K562 (cell line): ENCODE results near the gene NDUFS6. TPM values are rescaled to one million over a fixed set of nuclear protein-coding genes. Genes with fewer than 3 reads are reported as not detected.

Source experiments
- ATAC-seq: fragments of 200-7000 bp; cut with Tn5 transposase; 3 replicates; pipeline ENCODE4 v1.9.1; 2020; ENCODE audit warnings: moderate library complexity
- BruUV-seq: library from RNA; stranded (reverse); fragments of 400-500 nt; replicated peaks from 2 replicates; lab custom pipeline; 2021; lab: Mats Ljungman, UMichigan
- CTCF ChIA-PET: fragments of 300-600 bp; formaldehyde crosslinking; extraction: SDS; loops from one replicate; lab custom pipeline; 2021; ENCODE audit warnings: low intra/inter-chr PET ratio; lab: Yijun Ruan, JAX
- POLR2A ChIA-PET: fragments of 300-600, 350-650 bp; sonication (Branson Sonifier 250); formaldehyde crosslinking; extraction: SDS; loops from one replicate; lab custom pipeline; 2021; ENCODE audit warnings: antibody characterized with exemption, inconsistent platforms; lab: Yijun Ruan, JAX
- DNase-seq, 4 experiments: peaks; one replicate each; pipeline versions ENCODE4 v3.0.0 to v3.0.0-alpha.2; 2011 to 2018; ENCODE audit warnings: low spot score in 3 of 4, mixed read lengths in 3 of 4; ENCODE audit errors: extremely low read depth in 1 of 4
- FAIRE-seq: peaks from 2 replicates; lab custom pipeline; 2011; peaks lifted over from hg19 to GRCh38; lab: Jason Lieb, UNC
- H2AFZ ChIP-seq: 2 replicates; pipeline ENCODE4 v1.6.0; 2011; ENCODE audit warnings: low read depth, low read length, control low read depth, inconsistent platforms
- H3K27ac ChIP-seq: fragments of 200-600 bp; 3 replicates; pipeline ENCODE4 v1.8.0; 2011; ENCODE audit warnings: low read depth, mild to moderate bottlenecking, control low read depth, inconsistent platforms, low read length, moderate library complexity, mixed read lengths; ENCODE audit errors: extremely low read depth
- H3K27me3 ChIP-seq, 2 experiments: fragments of 300-600 bp in 1 of 2; 2 replicates in 1 of 2; 3 replicates in 1 of 2; pipeline versions ENCODE4 v1.6.0 to v1.8.0; 2011; ENCODE audit warnings: inconsistent platforms in 2 of 2, low read length in 2 of 2, mild to moderate bottlenecking in 1 of 2, mixed read lengths in 1 of 2, moderate library complexity in 1 of 2; ENCODE audit not compliant: control insufficient read depth in 2 of 2, insufficient read depth in 2 of 2
- H3K36me3 ChIP-seq: fragments of 300-600 bp; 3 replicates; pipeline ENCODE4 v1.8.0; 2011; ENCODE audit warnings: mild to moderate bottlenecking, low read length, inconsistent platforms; ENCODE audit not compliant: control insufficient read depth, insufficient read depth
- H3K4me1 ChIP-seq, 2 experiments: fragments of 200-600 bp in 1 of 2; replicated peaks in 1 of 2; 2 replicates in 1 of 2; 3 replicates in 1 of 2; pipeline versions ENCODE4 v1.5.1 to v1.8.0; 2011; ENCODE audit warnings: inconsistent platforms in 2 of 2, low read length in 2 of 2, mild to moderate bottlenecking in 1 of 2, mixed read lengths in 1 of 2, moderate library complexity in 1 of 2; ENCODE audit not compliant: control insufficient read depth in 2 of 2, insufficient read depth in 2 of 2
- H3K4me2 ChIP-seq: 2 replicates; pipeline ENCODE4 v1.6.1; 2011; ENCODE audit warnings: low read length, control low read depth, inconsistent platforms, mixed read lengths; ENCODE audit not compliant: insufficient read depth
- H3K4me3 ChIP-seq: fragments of 200-600 bp; sonication (generic), shearing (Covaris generic); 2 replicates; pipeline ENCODE4 v1.5.1; 2016; ENCODE audit warnings: control low read depth, inconsistent platforms
- H3K79me2 ChIP-seq: fragments of 200-600 bp; 3 replicates; pipeline ENCODE4 v1.8.0; 2011; ENCODE audit warnings: low read length, inconsistent platforms; ENCODE audit not compliant: control insufficient read depth, insufficient read depth
- H3K9ac ChIP-seq, 2 experiments: 2 replicates each; pipeline versions ENCODE4 v1.6.0 to v1.6.1; 2011; ENCODE audit warnings: low read depth in 2 of 2, low read length in 2 of 2, control low read depth in 1 of 2, inconsistent platforms in 1 of 2, mild to moderate bottlenecking in 1 of 2, mixed read lengths in 1 of 2; ENCODE audit not compliant: insufficient read depth in 1 of 2
- H3K9me1 ChIP-seq: one replicate; pipeline ENCODE4 v1.6.0; 2011; ENCODE audit warnings: inconsistent platforms, mild to moderate bottlenecking, low read length, moderate library complexity; ENCODE audit not compliant: control insufficient read depth, insufficient read depth
- H3K9me3 ChIP-seq: replicated peaks from 2 replicates; pipeline ENCODE4 v1.5.1; 2011; ENCODE audit warnings: low read depth, low read length, inconsistent platforms; ENCODE audit not compliant: control insufficient read depth, insufficient read depth
- H4K20me1 ChIP-seq: replicated peaks from 2 replicates; pipeline ENCODE4 v1.6.1; 2011; ENCODE audit warnings: low read length, inconsistent platforms, mixed read lengths; ENCODE audit not compliant: control insufficient read depth, insufficient read depth
- AFF1 ChIP-seq, 2 experiments: fragments of 450-650 bp; IDR thresholded peaks; 2 replicates each; pipeline ENCODE4 v1.6.1; 2018; ENCODE audit warnings: mild to moderate bottlenecking in 2 of 2, low read depth in 1 of 2; ENCODE audit not compliant: partially characterized antibody in 2 of 2
- CBFA2T2 ChIP-seq: fragments of 450-650 bp; conservative IDR thresholded peaks from 2 replicates; pipeline ENCODE4 v1.6.1; 2017; ENCODE audit warnings: mild to moderate bottlenecking
- FOSL1 ChIP-seq: fragments of 200-800 bp; sonication (Bioruptor generic); conservative IDR thresholded peaks from 2 replicates; pipeline ENCODE4 v1.6.1; 2016; ENCODE audit warnings: missing genetic modification characterization, missing compliant biosample characterization
- HOXB6 ChIP-seq: fragments of 250-450 bp; sonication (Bioruptor Pico); IDR thresholded peaks from 2 replicates; pipeline ENCODE4 v1.5.1; 2022; ENCODE audit warnings: mild to moderate bottlenecking, borderline replicate concordance
- KLF6 ChIP-seq: fragments of 250-450 bp; sonication (Bioruptor Pico); IDR thresholded peaks from 2 replicates; pipeline ENCODE4 v1.4.0; 2020; ENCODE audit warnings: mild to moderate bottlenecking, moderate library complexity, borderline replicate concordance
- RBM15 ChIP-seq: fragments of 200-400 bp; formaldehyde crosslinking; IDR thresholded peaks from 2 replicates; pipeline ENCODE4 v1.6.1; 2018; ENCODE audit warnings: mild to moderate bottlenecking, low read length, moderate library complexity; ENCODE audit not compliant: insufficient read depth
- SAP30 ChIP-seq: fragments of 200-600 bp; sonication (generic); IDR thresholded peaks from 2 replicates; pipeline ENCODE4 v1.6.1; 2012; ENCODE audit warnings: borderline replicate concordance, low read depth, mild to moderate bottlenecking, moderate library complexity, low read length, control low read depth, inconsistent platforms; ENCODE audit not compliant: insufficient read depth, poor library complexity, severe bottlenecking
- SLC30A9 ChIP-seq: fragments of 250-450 bp; sonication (Bioruptor Pico); IDR thresholded peaks from 2 replicates; pipeline ENCODE4 v1.8.0; 2022; ENCODE audit warnings: mild to moderate bottlenecking, moderate library complexity
- SMARCE1 ChIP-seq: fragments of 450-650 bp; IDR thresholded peaks from 2 replicates; pipeline ENCODE4 v1.7.1; 2016; ENCODE audit warnings: mild to moderate bottlenecking
- SREBF1 ChIP-seq: fragments of 150-350 bp; IDR thresholded peaks from 2 replicates; pipeline ENCODE4 v1.6.1; 2014; ENCODE audit warnings: antibody characterized with exemption, low read depth, low read length, borderline replicate concordance
- SRF ChIP-seq, 2 experiments: fragments of 250-450, 450-650 bp in 1 of 2; sonication (Bioruptor Pico) in 1 of 2; sonication (generic) in 1 of 2; formaldehyde crosslinking; IDR thresholded peaks; 2 replicates each; pipeline versions ENCODE4 v1.5.0 to v1.5.1; 2020 to 2022; ENCODE audit warnings: mild to moderate bottlenecking in 1 of 2, missing genetic modification reagents in 1 of 2
- ZNF274 ChIP-seq: IDR thresholded peaks from 2 replicates; pipeline ENCODE4 v1.6.1; 2011; ENCODE audit warnings: low read depth, mild to moderate bottlenecking, low read length, moderate library complexity, borderline replicate concordance
- ZNF277 ChIP-seq: fragments of 250-450 bp; sonication (Bioruptor Pico); IDR thresholded peaks from 2 replicates; pipeline ENCODE4 v1.8.0; 2022; ENCODE audit warnings: inconsistent platforms, mild to moderate bottlenecking, moderate library complexity, borderline replicate concordance
- ZNF354B ChIP-seq: fragments of 250-450 bp; sonication (Bioruptor Pico); IDR thresholded peaks from 2 replicates; pipeline ENCODE4 v1.4.0; 2020
- ZNF75A ChIP-seq: fragments of 450-650 bp; formaldehyde crosslinking; IDR thresholded peaks from 2 replicates; pipeline ENCODE4 v1.4.0; 2020; ENCODE audit warnings: mild to moderate bottlenecking
- WGBS: fragments of 100-300 bp; shearing (Covaris generic); methylation state at CpG from one replicate; pipeline ENCODE4 v1.1.6; 2016; ENCODE audit warnings: low coverage, mixed read lengths; ENCODE audit not compliant: insufficient coverage; ENCODE audit errors: missing lambda C conversion rate; 5-methylcytosine and 5-hydroxymethylcytosine counted together
- in situ Hi-C: fragments of 300-500 bp; cut with MboI; formaldehyde crosslinking; loops from 4 replicates; pipeline ENCODE4 v1.15.0; 2018; ENCODE audit warnings: inconsistent platforms, mixed read lengths
- intact Hi-C: fragments of 100-400 bp; cut with micrococcal nuclease; formaldehyde crosslinking; loops from 2 replicates; pipeline ENCODE4 v1.14.2; 2022
- polyA plus RNA-seq, 8 experiments: library from polyadenylated mRNA; depleted of rRNA in 4 of 8; stranded (reverse) in 5 of 8; unstranded in 3 of 8; fragments of >200 nt; fragmentation: Nextera tagmentation in 2 of 8; fragmentation: Illumina TruSeq in 1 of 8; extraction: Ambion mirVana in 2 of 8; extraction: Trizol in 1 of 8; gene quantifications; 2 replicates each; pipeline versions ENCODE4 v1.2.1 to v1.2.3, GENCODE V29; 2011 to 2014; ENCODE audit warnings: inconsistent platforms in 1 of 8, missing spikeins in 1 of 8
- total RNA-seq, 7 experiments: library from RNA; depleted of rRNA in 6 of 7; stranded (reverse); fragments of >200 nt in 6 of 7; fragmentation: Illumina TruSeq in 2 of 7; extraction: Trizol in 2 of 7; gene quantifications; 2 replicates each; pipeline versions ENCODE4 v1.2.1 to v1.2.3, GENCODE V29; 2011 to 2021; ENCODE audit warnings: low replicate concordance in 1 of 7
- TF ChIP-seq, protein P1 (sequence below): sonication (generic); formaldehyde crosslinking; IDR thresholded peaks from 2 replicates; pipeline ENCODE4 v1.8.0; 2022; ENCODE audit warnings: missing genetic modification reagents, mild to moderate bottlenecking, borderline replicate concordance

Gene NDUFS6
- total and polyA plus RNA-seq, 9 of the 15 experiments (the other 6 are each of a cell fraction or from before 2014, with no cell fraction given) = 36.1 to 291 (median 77.0) TPM

GRCh38 chr5:1847056-1847455 is 45.8 kb downstream of the NDUFS6 start:
- no peaks in the 10 kb centered on the region for H3K36me3 ChIP-seq
- CTCF ChIA-PET = no interaction called here
- no peak overlapping the region for H3K4me3 ChIP-seq
- POLR2A ChIA-PET = no interaction called here
- intact Hi-C loops (no loop called here), in situ Hi-C loops (no loop called here)
- TF ChIP-seq SLC30A9 (CRISPR knock-in tag) (no peak), SREBF1 (no peak), ZNF274 (no peak), CBFA2T2 (no peak), KLF6 (CRISPR knock-in tag) (no peak), ZNF354B (CRISPR knock-in tag) (no peak), FOSL1 (tag) (no peak), SRF (CRISPR knock-in tag; IDR thresholded peaks at IDR 0.05) (no peak), RBM15 (no peak), HOXB6 (no peak), AFF1 (IDR thresholded peaks at IDR 0.05; ENCODE audit: low read depth in 1 of 2, partially characterized antibody in 2 of 2) (no peak), SMARCE1 (no peak), ZNF75A (CRISPR knock-in tag) (no peak), ZNF277 (CRISPR knock-in tag) (no peak), SAP30 (no peak)
- TF ChIP-seq, protein P1, sequence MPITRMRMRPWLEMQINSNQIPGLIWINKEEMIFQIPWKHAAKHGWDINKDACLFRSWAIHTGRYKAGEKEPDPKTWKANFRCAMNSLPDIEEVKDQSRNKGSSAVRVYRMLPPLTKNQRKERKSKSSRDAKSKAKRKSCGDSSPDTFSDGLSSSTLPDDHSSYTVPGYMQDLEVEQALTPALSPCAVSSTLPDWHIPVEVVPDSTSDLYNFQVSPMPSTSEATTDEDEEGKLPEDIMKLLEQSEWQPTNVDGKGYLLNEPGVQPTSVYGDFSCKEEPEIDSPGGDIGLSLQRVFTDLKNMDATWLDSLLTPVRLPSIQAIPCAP (CRISPR knock-in tag) = no peak
- H3K9me3 ChIP-seq = no peaks in the 10 kb centered on the region
- WGBS = 1% methylated on average over 10 of the region's 10 CpGs
- H2AFZ ChIP-seq = no peak overlapping the region
- H3K27me3 ChIP-seq = peaks cover 34 to 63% of the 10 kb centered on the region in 2 experiments
- no peaks in the 10 kb centered on the region for H3K9me1 ChIP-seq
- no peaks in the 10 kb centered on the region for H3K4me1 ChIP-seq
- no peaks in the 10 kb centered on the region for H3K79me2 ChIP-seq
- H3K9ac ChIP-seq = no peak overlapping the region
- no peak overlapping the region for H3K4me2 ChIP-seq
- BruUV-seq = no TSS peak
- no peak overlapping the region for H3K27ac ChIP-seq
- H4K20me1 ChIP-seq = peaks cover 17% of the 10 kb centered on the region
- ATAC-seq (no peak), FAIRE-seq (no peak), DNase-seq (no peak)
